ENCODE results near the gene CCDC192.
"Not testable (repeated sequence)": the region's sequence is repeated elsewhere in the genome, so short reads cannot be mapped to it uniquely, and the experiment has no call there.

CCDC192 gene

DNA sequence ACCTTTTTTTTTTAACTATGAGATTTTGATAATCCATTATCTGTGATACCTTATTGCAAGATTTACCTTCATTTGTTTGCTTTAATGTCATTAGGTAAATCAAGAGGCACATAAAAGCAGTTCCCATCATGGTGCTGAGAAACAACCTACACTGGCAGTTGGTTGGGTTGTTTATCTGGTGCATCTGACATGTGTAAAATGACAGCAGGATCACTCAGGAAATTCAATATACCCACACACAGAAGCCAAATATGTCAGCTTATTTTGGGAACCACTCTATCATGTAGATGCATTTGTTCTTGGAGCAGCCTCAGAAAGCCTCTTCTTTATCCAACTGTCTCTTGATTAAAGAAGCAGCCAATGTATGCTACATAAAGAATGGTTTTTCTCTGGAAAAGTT lies 7.8 kb upstream of the CCDC192 start:
- TF ChIP-seq TAF1 (IDR thresholded peaks at IDR 0.05; ENCODE audit: low read depth, low read length) (no peak), POLR2AphosphoS5 (IDR thresholded peaks at IDR 0.05; ENCODE audit: low read depth, low read length) (no peak), POU2F2 (IDR thresholded peaks at IDR 0.05; ENCODE audit: low read depth, low read length) (no peak), PAX5 (IDR thresholded peaks at IDR 0.05; ENCODE audit: insufficient read depth, low read length, severe bottlenecking) (no peak), POLR2A (IDR thresholded peaks at IDR 0.05; ENCODE audit: low read depth, low read length) (no peak), SPI1 (IDR thresholded peaks at IDR 0.05; ENCODE audit: low read depth, low read length) (no peak)
- DNase-seq (ENCODE audit: insufficient read length, low spot score) (no peak), FAIRE-seq (no peak)

DNA sequence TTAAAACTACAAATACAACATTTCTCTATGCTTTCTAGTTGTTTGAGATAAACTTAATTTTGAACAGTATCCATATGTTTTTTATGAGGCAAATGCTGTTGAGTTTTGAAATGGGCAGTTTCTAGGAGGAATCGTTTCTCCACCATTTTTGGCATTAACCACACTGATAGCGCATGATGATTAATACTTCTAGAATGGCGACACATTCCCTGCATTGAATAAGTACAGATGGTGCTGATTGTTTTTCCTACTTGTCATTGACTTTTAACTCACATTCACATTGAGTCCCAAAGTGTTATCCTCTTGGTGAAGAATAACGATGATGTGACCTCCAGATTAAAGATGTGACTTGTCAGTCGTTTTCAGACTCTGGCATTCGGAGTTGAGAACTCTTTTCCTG lies 6.5 kb upstream of the CCDC192 start:
- FAIRE-seq (no peak), DNase-seq (ENCODE audit: insufficient read length, low spot score) (no peak)
- TF ChIP-seq POLR2A (IDR thresholded peaks at IDR 0.05; ENCODE audit: low read depth, low read length) (no peak), POLR2AphosphoS5 (IDR thresholded peaks at IDR 0.05; ENCODE audit: low read depth, low read length) (no peak), PAX5 (IDR thresholded peaks at IDR 0.05; ENCODE audit: insufficient read depth, low read length, severe bottlenecking) (no peak), SPI1 (IDR thresholded peaks at IDR 0.05; ENCODE audit: low read depth, low read length) (no peak), POU2F2 (IDR thresholded peaks at IDR 0.05; ENCODE audit: low read depth, low read length) (no peak), TAF1 (IDR thresholded peaks at IDR 0.05; ENCODE audit: low read depth, low read length) (no peak)

DNA sequence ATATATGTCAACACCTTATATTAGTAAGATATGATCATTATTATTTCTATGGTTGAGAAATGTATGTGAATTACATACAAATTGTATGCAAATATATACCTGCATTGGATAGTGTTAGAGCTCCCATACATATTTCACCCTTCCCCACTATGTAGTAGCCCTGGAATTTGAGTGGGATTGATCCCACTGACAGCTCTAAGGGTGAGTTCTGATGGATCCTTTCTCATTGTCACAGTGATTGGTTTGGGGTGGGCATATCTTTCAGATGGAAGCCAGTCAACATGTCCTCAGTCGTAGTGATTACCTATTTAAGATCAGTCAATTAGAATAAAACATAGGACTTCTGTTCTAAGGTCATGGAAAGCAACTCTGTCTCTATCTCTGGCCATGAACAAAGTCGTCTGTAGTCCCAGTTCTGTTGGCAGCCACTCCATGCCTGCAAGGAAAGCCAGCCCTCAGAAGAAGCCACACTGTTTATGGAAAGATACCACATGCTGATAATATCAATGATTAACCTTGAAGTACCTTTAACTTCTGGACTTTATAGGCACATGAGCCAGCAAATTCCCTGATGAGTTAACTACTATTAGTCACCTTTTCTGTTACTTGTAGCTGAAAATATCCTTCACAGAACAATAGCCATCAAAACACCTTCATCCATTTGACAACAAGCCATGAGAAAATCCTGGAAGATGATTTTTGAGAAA lies 5.1 kb upstream of the CCDC192 start:
- no peak for FAIRE-seq
- DNase-seq (ENCODE audit: insufficient read length, low spot score) = no peak
- TF ChIP-seq POU2F2 (IDR thresholded peaks at IDR 0.05; ENCODE audit: low read depth, low read length) (no peak), POLR2A (IDR thresholded peaks at IDR 0.05; ENCODE audit: low read depth, low read length) (no peak), TAF1 (IDR thresholded peaks at IDR 0.05; ENCODE audit: low read depth, low read length) (no peak), POLR2AphosphoS5 (IDR thresholded peaks at IDR 0.05; ENCODE audit: low read depth, low read length) (no peak), SPI1 (IDR thresholded peaks at IDR 0.05; ENCODE audit: low read depth, low read length) (no peak), PAX5 (IDR thresholded peaks at IDR 0.05; ENCODE audit: insufficient read depth, low read length, severe bottlenecking) (no peak)

DNA sequence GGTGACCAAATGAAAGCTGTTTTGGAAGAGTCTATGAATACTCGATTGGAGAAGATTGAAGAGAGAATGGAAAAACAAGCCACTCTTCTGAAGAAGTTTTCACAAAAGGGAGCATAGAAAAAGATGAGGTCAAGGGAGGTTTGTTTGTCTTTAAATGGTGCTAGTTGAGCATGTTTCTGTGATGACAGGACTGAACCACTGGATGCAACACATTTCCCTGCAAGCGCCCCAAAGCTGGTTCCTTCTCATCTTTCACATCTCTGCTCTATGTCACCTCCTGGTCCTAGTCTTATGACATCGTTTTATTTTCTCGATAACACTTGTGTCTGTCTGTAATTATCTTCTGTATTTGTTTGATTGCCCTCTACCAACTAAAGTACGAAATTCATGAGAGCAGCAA lies 3.8 kb upstream of the CCDC192 start:
- TF ChIP-seq POLR2AphosphoS5 (IDR thresholded peaks at IDR 0.05; ENCODE audit: low read depth, low read length) (no peak), POLR2A (IDR thresholded peaks at IDR 0.05; ENCODE audit: low read depth, low read length) (no peak), POU2F2 (IDR thresholded peaks at IDR 0.05; ENCODE audit: low read depth, low read length) (no peak), PAX5 (IDR thresholded peaks at IDR 0.05; ENCODE audit: insufficient read depth, low read length, severe bottlenecking) (no peak), TAF1 (IDR thresholded peaks at IDR 0.05; ENCODE audit: low read depth, low read length) (no peak)
- no peak for FAIRE-seq
- no peak for DNase-seq (ENCODE audit: insufficient read length, low spot score)

DNA sequence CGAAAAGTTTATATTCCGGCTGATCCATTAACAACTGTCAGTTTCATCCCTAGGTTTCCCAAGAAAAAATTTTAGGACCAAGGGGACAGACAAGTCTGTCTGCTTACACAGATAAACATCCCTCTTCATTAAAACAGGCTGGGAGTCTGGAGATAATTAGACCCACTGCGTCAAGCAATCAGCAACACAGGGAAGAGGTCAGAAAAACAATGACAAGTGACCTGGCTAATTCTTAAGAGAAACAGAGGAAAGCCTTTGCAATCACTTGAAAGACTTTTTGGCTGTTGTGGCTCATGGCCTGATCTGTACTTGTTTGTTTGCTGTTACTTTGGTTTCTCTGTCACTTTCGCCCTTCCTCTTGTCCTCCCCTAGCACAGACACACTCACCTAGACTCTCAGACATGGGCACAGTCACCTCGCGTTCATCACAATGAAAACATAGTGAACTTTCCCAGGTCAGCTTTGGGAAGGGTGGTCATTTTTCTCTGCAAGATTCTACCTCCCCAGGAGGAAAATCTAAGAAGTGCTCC lies 2.9 kb upstream of the CCDC192 start:
- DNase-seq (ENCODE audit: insufficient read length, low spot score) (no peak), FAIRE-seq (no peak)
- TF ChIP-seq PAX5 (IDR thresholded peaks at IDR 0.05; ENCODE audit: insufficient read depth, low read length, severe bottlenecking) = no peak
- no peak for TF ChIP-seq POLR2A (IDR thresholded peaks at IDR 0.05; ENCODE audit: low read depth, low read length)
- TF ChIP-seq POU2F2 (IDR thresholded peaks at IDR 0.05; ENCODE audit: low read depth, low read length) = no peak
- no peak for TF ChIP-seq TAF1 (IDR thresholded peaks at IDR 0.05; ENCODE audit: low read depth, low read length)
- TF ChIP-seq POLR2AphosphoS5 (IDR thresholded peaks at IDR 0.05; ENCODE audit: low read depth, low read length) = no peak
- TF ChIP-seq SPI1 (IDR thresholded peaks at IDR 0.05; ENCODE audit: low read depth, low read length) = no peak

DNA sequence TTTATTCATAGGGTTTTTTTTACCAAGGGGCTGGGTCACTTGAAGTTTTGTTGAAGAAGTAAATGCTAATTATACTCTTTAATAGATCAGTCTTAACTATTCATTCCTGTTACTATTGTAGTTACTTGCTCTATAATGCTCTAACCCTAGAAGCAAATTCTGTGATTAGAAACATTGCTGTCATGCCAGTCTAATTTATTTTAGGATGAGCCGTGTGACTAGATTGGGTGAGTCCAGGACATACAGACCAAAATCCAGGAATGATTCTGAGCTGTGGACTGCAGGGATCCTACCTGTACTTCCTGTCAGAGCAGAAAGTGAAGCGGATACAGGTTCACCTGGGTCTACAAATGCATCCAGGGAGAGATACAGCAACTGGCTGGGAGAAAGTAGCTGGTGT lies 757 bp upstream of the CCDC192 start:
- DNase-seq (ENCODE audit: insufficient read length, low spot score) = no peak
- TF ChIP-seq SPI1 (IDR thresholded peaks at IDR 0.05; ENCODE audit: low read depth, low read length) = no peak
- TF ChIP-seq POU2F2 (IDR thresholded peaks at IDR 0.05; ENCODE audit: low read depth, low read length) = no peak
- no peak for TF ChIP-seq TAF1 (IDR thresholded peaks at IDR 0.05; ENCODE audit: low read depth, low read length)
- no peak for TF ChIP-seq PAX5 (IDR thresholded peaks at IDR 0.05; ENCODE audit: insufficient read depth, low read length, severe bottlenecking)
- TF ChIP-seq POLR2A (IDR thresholded peaks at IDR 0.05; ENCODE audit: low read depth, low read length) = no peak
- no peak for TF ChIP-seq POLR2AphosphoS5 (IDR thresholded peaks at IDR 0.05; ENCODE audit: low read depth, low read length)
- FAIRE-seq = no peak

DNA sequence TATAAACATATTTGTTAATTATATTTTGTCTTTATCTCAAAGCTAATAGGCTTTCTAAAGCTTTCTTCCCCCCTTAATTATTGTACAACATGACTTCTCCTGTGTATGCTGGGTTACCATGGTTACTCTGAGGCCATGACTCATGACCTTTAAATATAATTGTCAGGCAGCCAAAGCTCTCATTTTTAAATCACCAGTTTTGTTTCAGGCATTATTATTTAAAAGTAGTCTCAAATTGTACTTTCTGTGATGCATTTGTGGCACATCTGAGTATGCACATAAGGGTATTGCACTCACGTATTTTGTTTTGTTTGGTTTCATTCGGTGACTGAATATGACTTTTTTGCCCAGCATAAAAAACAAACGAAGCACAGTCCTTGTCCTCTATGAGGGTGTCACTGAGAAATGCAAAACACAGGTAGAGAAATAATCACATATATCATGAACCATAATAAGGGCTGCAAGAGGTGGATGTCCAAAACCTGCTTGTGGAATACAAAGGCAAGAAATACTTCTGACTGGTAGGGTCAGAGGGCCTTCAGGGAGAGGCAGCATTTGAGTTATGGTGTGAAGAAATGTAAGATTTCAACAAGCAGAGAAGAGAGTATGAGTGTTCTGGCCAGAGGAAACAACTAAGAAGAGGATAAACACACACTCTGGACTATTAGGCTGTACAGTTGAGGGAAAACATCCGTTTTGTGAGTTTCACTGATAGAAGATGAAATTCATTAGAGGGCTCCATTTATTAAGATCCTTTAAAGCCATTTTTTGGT lies 2.1 kb downstream of the CCDC192 start:
- TF ChIP-seq POLR2A (IDR thresholded peaks at IDR 0.05; ENCODE audit: low read depth, low read length) (no peak), PAX5 (IDR thresholded peaks at IDR 0.05; ENCODE audit: insufficient read depth, low read length, severe bottlenecking) (no peak), SPI1 (IDR thresholded peaks at IDR 0.05; ENCODE audit: low read depth, low read length) (no peak), POU2F2 (IDR thresholded peaks at IDR 0.05; ENCODE audit: low read depth, low read length) (no peak), POLR2AphosphoS5 (IDR thresholded peaks at IDR 0.05; ENCODE audit: low read depth, low read length) (no peak), TAF1 (IDR thresholded peaks at IDR 0.05; ENCODE audit: low read depth, low read length) (no peak)
- DNase-seq (ENCODE audit: insufficient read length, low spot score) (no peak), FAIRE-seq (no peak)

DNA sequence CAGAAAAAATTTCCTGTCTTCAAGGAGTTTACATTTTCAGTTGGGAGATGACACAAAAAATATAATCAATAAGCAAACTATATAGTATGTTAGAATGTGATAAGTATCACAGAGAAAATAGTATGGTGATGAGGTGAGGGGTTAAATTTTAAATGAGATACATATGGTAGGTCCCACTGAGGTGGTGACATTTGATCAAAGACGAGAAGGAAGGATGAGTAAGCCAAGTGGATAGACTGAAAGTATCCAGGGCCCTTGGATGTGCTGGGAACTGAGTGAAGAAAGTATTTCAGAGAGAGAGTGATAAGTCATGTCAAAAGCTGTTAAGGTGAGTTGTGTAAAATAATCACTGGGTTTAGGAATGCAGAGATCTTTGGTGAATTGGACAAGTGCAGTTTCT lies 3.5 kb downstream of the CCDC192 start:
- no peak for DNase-seq (ENCODE audit: insufficient read length, low spot score)
- TF ChIP-seq POU2F2 (IDR thresholded peaks at IDR 0.05; ENCODE audit: low read depth, low read length) = no peak
- TF ChIP-seq PAX5 (IDR thresholded peaks at IDR 0.05; ENCODE audit: insufficient read depth, low read length, severe bottlenecking) = no peak
- TF ChIP-seq POLR2AphosphoS5 (IDR thresholded peaks at IDR 0.05; ENCODE audit: low read depth, low read length) = no peak
- TF ChIP-seq SPI1 (IDR thresholded peaks at IDR 0.05; ENCODE audit: low read depth, low read length) = no peak
- TF ChIP-seq TAF1 (IDR thresholded peaks at IDR 0.05; ENCODE audit: low read depth, low read length) = no peak
- no peak for TF ChIP-seq POLR2A (IDR thresholded peaks at IDR 0.05; ENCODE audit: low read depth, low read length)

DNA sequence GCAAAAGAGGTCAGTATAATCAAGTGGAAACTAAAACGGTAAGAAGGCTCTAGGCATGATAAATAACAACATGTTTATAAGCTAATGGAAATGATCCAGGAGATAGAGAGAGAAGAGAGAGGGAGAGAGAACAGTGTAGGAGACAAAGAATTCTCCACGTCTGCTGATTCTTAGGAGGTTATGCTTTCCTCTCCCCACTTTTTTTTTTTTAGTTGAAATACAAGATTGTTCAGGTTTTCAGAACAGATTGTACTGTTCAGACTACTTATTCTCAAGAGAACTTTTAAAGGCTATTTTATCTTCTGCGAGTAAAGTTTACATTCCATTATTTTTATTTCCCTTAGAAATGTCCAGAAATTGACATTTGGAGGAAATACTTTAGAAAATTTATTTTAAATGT lies 4.0 kb downstream of the CCDC192 start:
- no peak for DNase-seq (ENCODE audit: insufficient read length, low spot score)
- TF ChIP-seq POLR2AphosphoS5 (IDR thresholded peaks at IDR 0.05; ENCODE audit: low read depth, low read length) (no peak), POLR2A (IDR thresholded peaks at IDR 0.05; ENCODE audit: low read depth, low read length) (no peak), POU2F2 (IDR thresholded peaks at IDR 0.05; ENCODE audit: low read depth, low read length) (no peak), PAX5 (IDR thresholded peaks at IDR 0.05; ENCODE audit: insufficient read depth, low read length, severe bottlenecking) (no peak), TAF1 (IDR thresholded peaks at IDR 0.05; ENCODE audit: low read depth, low read length) (no peak), SPI1 (IDR thresholded peaks at IDR 0.05; ENCODE audit: low read depth, low read length) (no peak)
- FAIRE-seq = no peak

More for the DNA sequence above, 3.5 kb downstream of the CCDC192 start:
- no peak for FAIRE-seq

DNA sequence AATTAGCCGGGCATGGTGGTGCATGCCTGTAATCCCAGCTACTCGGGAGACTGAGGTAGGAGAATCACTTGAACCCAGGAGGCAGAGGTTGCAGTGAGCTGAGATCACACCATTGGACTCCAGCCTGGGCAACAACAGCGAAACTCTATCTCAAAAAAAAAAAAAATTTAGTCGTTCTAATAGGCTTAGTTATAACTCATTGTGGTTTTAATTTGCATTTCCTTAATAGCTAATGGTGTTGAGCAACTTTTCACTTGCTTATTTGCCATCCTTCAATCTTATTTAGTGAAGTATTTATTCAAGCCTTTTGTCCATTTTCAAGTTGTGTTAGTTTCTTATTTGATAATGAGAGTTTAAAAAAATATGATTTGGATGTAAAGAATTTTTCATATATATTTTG lies 9.9 kb downstream of the CCDC192 start:
- DNase-seq (ENCODE audit: insufficient read length, low spot score); FAIRE-seq: not testable (repeated sequence)
